Astrocyte (in vitro differentiated cells and primary cell): ENCODE data around the gene SIGLEC9.

ENCODE experiments used
- EZH2 ChIP-seq: IDR thresholded peaks from 2 replicates; pipeline ENCODE4 v1.6.1; 2012; ENCODE audit warnings: mild to moderate bottlenecking, low read length, inconsistent platforms; ENCODE audit not compliant: insufficient read depth
- TF ChIP-seq, protein P1 (sequence below): IDR thresholded peaks from 2 replicates; pipeline ENCODE4 v1.5.1; 2011; ENCODE audit warnings: low read depth, mild to moderate bottlenecking, inconsistent platforms, low read length, moderate library complexity; ENCODE audit not compliant: insufficient read depth

- TF ChIP-seq, protein P1, sequence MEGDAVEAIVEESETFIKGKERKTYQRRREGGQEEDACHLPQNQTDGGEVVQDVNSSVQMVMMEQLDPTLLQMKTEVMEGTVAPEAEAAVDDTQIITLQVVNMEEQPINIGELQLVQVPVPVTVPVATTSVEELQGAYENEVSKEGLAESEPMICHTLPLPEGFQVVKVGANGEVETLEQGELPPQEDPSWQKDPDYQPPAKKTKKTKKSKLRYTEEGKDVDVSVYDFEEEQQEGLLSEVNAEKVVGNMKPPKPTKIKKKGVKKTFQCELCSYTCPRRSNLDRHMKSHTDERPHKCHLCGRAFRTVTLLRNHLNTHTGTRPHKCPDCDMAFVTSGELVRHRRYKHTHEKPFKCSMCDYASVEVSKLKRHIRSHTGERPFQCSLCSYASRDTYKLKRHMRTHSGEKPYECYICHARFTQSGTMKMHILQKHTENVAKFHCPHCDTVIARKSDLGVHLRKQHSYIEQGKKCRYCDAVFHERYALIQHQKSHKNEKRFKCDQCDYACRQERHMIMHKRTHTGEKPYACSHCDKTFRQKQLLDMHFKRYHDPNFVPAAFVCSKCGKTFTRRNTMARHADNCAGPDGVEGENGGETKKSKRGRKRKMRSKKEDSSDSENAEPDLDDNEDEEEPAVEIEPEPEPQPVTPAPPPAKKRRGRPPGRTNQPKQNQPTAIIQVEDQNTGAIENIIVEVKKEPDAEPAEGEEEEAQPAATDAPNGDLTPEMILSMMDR: no peak
- TF ChIP-seq EZH2: no peak
These were observed 31.0 kb upstream of the SIGLEC9 start for GRCh38 chr19:51093510-51094345.
